Muscle of leg (tissue), 16 donors: ENCODE data around the gene SH3BGR. TPM values are rescaled to one million over a fixed set of nuclear protein-coding genes. Genes with fewer than 3 reads are reported as not detected.
"Not testable (repeated sequence)": the region's sequence is repeated elsewhere in the genome, so short reads cannot be mapped to it uniquely, and the experiment has no call there.

Experiments
- DNase-seq: peaks from one replicate; pipeline ENCODE4 v3.0.0; 2013
- H3K27ac ChIP-seq: one replicate; pipeline ENCODE4 v1.5.1; 2013; ENCODE audit warnings: mild to moderate bottlenecking, low read length, control low read depth
- H3K27me3 ChIP-seq: one replicate; pipeline ENCODE4 v1.6.1; 2013; ENCODE audit warnings: low read length; ENCODE audit not compliant: control insufficient read depth, insufficient read depth
- H3K36me3 ChIP-seq: one replicate; pipeline ENCODE4 v1.6.1; 2013; ENCODE audit warnings: low read length; ENCODE audit not compliant: control insufficient read depth, insufficient read depth
- H3K4me1 ChIP-seq: one replicate; pipeline ENCODE4 v1.6.1; 2013; ENCODE audit warnings: low read length; ENCODE audit not compliant: control insufficient read depth, insufficient read depth
- H3K4me3 ChIP-seq: one replicate; pipeline ENCODE4 v1.5.1; 2013; ENCODE audit warnings: low read length, control low read depth
- H3K9me3 ChIP-seq: replicated peaks from 2 replicates; pipeline ENCODE4 v1.6.1; 2013; ENCODE audit warnings: low read depth, low read length; ENCODE audit not compliant: control insufficient read depth
- WGBS: methylation state at CpG from one replicate; pipeline ENCODE4 v1.1.5; 2013; ENCODE audit warnings: missing lambda C conversion rate; ENCODE audit not compliant: insufficient coverage; 5-methylcytosine and 5-hydroxymethylcytosine counted together
- long read RNA-seq, 11 donors: transcript quantifications; one replicate each; lab custom pipeline, GENCODE V29; 2026
- polyA plus RNA-seq, 8 donors: library from polyadenylated mRNA; unstranded; fragments of 120-200 nt; gene quantifications; one replicate each; pipeline versions ENCODE4 v1.2.1 to v1.2.3, GENCODE V29; 2013; ENCODE audit warnings: inconsistent platforms in 1 of 8, low replicate concordance in 1 of 8; ENCODE audit not compliant: insufficient read length in 8 of 8, insufficient read depth in 1 of 8
- total RNA-seq: library from RNA; stranded (reverse); fragments of 120-200 nt; gene quantifications from one replicate; pipeline ENCODE4 v1.2.4, GENCODE V29; 2013

Gene SH3BGR
- total RNA-seq, result 105 TPM
- polyA plus RNA-seq, result 100 to 1,000 TPM; 121 to 179 (median 160) TPM
- long read RNA-seq, donor 1, transcript SH3BGR-201 (7 exons, 1,251 nt), result major isoform, 21 of 44 reads
- long read RNA-seq, donor 1, partial matches to known transcripts, result 19 of 44 reads
- long read RNA-seq, donor 1, other reads (novel, unspliced or antisense), result 0 of 44 reads
- long read RNA-seq, donor 2, transcript SH3BGR-201 (7 exons, 1,251 nt), result major isoform, 7 of 9 reads
- long read RNA-seq, donor 2, partial matches to known transcripts, result 0 of 9 reads
- long read RNA-seq, donor 2, other reads (novel, unspliced or antisense), result 0 of 9 reads
- long read RNA-seq, donor 3, transcript SH3BGR-208 (6 exons, 865 nt), result minor isoform, 8 of 210 reads
- long read RNA-seq, donor 3, transcript SH3BGR-201 (7 exons, 1,251 nt), result major isoform, 67 of 210 reads
- long read RNA-seq, donor 3, partial matches to known transcripts, result 126 of 210 reads
- long read RNA-seq, donor 3, other reads (novel, unspliced or antisense), result 6 of 210 reads
- long read RNA-seq, donor 4, transcript SH3BGR-201 (7 exons, 1,251 nt), result major isoform, 26 of 74 reads
- long read RNA-seq, donor 4, partial matches to known transcripts, result 47 of 74 reads
- long read RNA-seq, donor 4, other reads (novel, unspliced or antisense), result 0 of 74 reads
- long read RNA-seq, donor 5, transcript SH3BGR-201 (7 exons, 1,251 nt), result major isoform, 61 of 178 reads
- long read RNA-seq, donor 5, partial matches to known transcripts, result 113 of 178 reads
- long read RNA-seq, donor 5, other reads (novel, unspliced or antisense), result 0 of 178 reads
- long read RNA-seq, donor 6, transcript SH3BGR-201 (7 exons, 1,251 nt), result major isoform, 82 of 159 reads
- long read RNA-seq, donor 6, transcript SH3BGR-208 (6 exons, 865 nt), result minor isoform, 11 of 159 reads
- long read RNA-seq, donor 6, partial matches to known transcripts, result 57 of 159 reads
- long read RNA-seq, donor 6, other reads (novel, unspliced or antisense), result 6 of 159 reads
- long read RNA-seq, donor 7, transcript SH3BGR-201 (7 exons, 1,251 nt), result major isoform, 47 of 240 reads
- long read RNA-seq, donor 7, transcript SH3BGR-208 (6 exons, 865 nt), result minor isoform, 6 of 240 reads
- long read RNA-seq, donor 7, partial matches to known transcripts, result 186 of 240 reads
- long read RNA-seq, donor 7, other reads (novel, unspliced or antisense), result 0 of 240 reads
- long read RNA-seq, donor 8, transcript SH3BGR-201 (7 exons, 1,251 nt), result major isoform, 27 of 90 reads
- long read RNA-seq, donor 8, partial matches to known transcripts, result 59 of 90 reads
- long read RNA-seq, donor 8, other reads (novel, unspliced or antisense), result 0 of 90 reads
- long read RNA-seq, donor 9, transcript SH3BGR-208 (6 exons, 865 nt), result minor isoform, 8 of 79 reads
- long read RNA-seq, donor 9, transcript SH3BGR-201 (7 exons, 1,251 nt), result major isoform, 27 of 79 reads
- long read RNA-seq, donor 9, partial matches to known transcripts, result 42 of 79 reads
- long read RNA-seq, donor 9, other reads (novel, unspliced or antisense), result 0 of 79 reads
- long read RNA-seq, donor 10, transcript SH3BGR-201 (7 exons, 1,251 nt), result major isoform, 61 of 286 reads
- long read RNA-seq, donor 10, partial matches to known transcripts, result 222 of 286 reads
- long read RNA-seq, donor 10, other reads (novel, unspliced or antisense), result 0 of 286 reads
- long read RNA-seq, donor 11, transcript SH3BGR-201 (7 exons, 1,251 nt), result major isoform, 24 of 65 reads
- long read RNA-seq, donor 11, partial matches to known transcripts, result 38 of 65 reads
- long read RNA-seq, donor 11, other reads (novel, unspliced or antisense), result 0 of 65 reads

DNA sequence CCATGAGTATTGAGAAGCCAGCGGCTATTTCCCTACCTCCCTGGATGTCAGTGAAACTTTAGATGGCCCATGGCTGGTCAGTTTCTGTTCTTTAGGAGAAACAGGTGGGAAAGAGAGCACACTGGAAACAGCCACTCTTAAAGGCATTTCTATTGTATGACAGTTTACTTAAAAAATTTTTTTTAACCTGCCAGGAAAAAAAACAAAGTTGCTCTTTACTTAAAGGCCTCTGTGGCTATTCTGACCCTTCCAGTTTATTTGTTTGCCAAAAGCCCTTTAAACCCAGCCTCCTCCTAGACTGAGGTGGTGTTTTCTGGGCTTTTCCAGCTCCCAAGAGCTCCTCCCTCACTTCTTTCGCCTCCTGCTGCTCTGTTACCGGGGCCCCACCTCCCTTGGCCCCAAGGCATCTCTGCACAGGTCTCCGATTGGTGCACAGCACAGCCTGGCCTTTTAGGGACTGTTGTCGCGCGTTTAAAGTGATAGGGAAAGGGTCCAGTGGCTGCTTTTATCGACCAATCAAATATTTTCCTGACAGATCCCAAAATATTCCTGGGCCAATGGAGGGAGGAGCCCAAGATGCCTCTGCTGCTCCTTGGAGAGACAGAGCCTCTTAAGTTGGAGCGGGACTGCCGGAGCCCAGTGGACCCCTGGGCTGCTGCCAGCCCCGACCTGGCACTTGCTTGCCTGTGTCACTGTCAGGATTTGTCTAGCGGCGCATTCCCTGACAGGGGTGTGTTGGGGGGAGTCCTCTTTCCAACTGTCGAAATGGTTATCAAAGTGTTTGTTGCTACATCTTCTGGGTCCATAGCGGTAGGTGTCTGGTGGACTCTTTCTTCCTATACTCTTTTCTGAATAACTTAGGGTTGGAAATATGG, at the start of gene SH3BGR:
Gene SH3BGR (plus strand): TSS at position 639 of the 875 bp plus-strand sequence. CDS start 127 bp downstream, at position 766.
- no peaks in the 10 kb centered on the region for H3K27me3 ChIP-seq
- H3K27ac ChIP-seq, result peak within 1 kb of the TSS; percentile 93
- H3K4me1 ChIP-seq, result peaks cover 26% of the 10 kb centered on the region
- H3K36me3 ChIP-seq, result no peaks in the 10 kb centered on the region
- 31% methylated on average over 11 of the region's 15 CpGs for WGBS
- H3K4me3 ChIP-seq, result peak within 1 kb of the TSS; percentile 40
- H3K9me3 ChIP-seq, result peaks cover 3% of the 10 kb centered on the region
- peak; percentile 87 for DNase-seq

DNA sequence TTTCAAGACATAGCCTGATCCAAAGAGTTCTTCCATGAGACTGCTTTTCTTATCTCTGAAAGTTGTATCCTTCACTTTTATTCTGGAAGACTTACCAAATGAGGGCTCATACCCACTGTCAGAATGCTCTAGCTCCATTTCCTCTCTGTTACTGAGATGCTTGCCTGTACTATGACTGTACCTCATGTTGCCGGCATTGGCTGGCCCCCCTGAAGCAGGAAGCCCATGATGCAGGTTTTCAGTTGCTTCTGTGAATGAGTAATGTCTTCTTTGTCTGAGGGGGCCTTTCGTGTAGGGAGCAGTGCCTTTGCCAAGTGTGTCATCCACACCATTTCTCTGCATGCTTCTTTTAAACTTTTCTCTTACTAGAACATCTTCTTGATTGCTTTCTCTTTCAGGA, 45.7 kb upstream of the SH3BGR start:
- H3K9me3 ChIP-seq, result peaks cover 8% of the 10 kb centered on the region
- no CpG with 5 or more reads among the region's 2 CpGs for WGBS
- no peak overlapping the region for H3K4me3 ChIP-seq
- peaks cover 24% of the 10 kb centered on the region for H3K36me3 ChIP-seq
- no peaks in the 10 kb centered on the region for H3K27me3 ChIP-seq
- H3K4me1 ChIP-seq, result no peaks in the 10 kb centered on the region
- no peak overlapping the region for H3K27ac ChIP-seq
- no peak for DNase-seq

DNA sequence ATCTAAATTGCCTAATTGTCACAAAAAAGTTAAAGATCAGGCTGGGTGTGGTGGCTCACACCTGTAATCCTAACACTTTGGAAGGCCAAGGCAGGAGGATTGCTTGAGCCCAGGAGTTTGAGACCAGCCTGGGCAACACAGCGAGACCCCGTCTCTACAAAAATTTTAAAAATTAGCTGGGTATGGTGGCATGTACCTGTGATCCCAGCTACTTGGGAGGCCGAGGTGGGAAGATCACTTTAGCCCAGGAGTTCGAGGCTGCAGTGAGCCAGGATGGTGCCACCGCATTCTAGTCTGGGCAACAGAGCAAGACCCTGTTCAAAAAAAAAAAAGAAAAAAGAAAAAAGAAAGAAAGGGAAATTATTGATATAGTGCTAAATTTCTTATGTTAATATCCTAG, 32.6 kb upstream of the SH3BGR start:
- not testable (repeated sequence) for H3K27me3 ChIP-seq, H3K4me3 ChIP-seq, H3K27ac ChIP-seq, H3K4me1 ChIP-seq, H3K9me3 ChIP-seq, H3K36me3 ChIP-seq, DNase-seq
- 100% methylated on average over 5 of the region's 5 CpGs for WGBS

DNA sequence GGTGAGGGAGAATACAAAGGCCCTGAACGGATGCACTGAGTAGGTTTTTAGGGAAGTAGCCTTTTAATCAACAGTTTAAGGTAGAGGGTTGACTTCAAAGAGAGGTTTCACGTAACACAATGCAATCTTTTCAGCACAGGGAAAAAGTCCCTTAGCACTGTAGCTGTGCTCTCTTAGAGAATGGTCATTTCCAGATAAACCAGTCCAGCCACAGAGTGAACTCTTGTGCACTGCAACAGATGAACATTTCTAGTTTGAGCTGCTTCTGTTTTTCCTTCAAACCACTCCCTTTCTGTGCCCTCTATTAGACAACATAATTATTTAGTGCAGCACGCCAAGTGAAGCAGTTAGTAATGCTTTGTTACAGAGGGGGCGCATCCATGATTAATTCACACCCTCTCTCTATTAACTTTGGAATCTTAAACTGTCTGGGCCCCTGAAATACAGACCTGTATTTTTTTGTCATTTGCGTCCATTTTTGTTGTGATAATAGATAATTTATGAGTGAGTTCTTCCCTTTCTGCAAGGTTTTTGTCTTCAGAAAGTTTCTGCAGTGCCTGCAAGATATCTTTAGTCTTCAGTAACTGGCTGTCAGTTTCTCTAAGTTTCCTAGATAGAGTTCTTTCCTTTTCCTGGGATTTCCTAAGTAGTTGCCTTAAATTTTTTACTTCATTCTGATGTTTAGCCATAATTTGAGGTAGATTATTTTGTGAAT, 29.1 kb upstream of the SH3BGR start:
- no peaks in the 10 kb centered on the region for H3K9me3 ChIP-seq
- WGBS, result 27% methylated on average over 2 of the region's 5 CpGs
- H3K4me3 ChIP-seq, result no peak overlapping the region
- no peaks in the 10 kb centered on the region for H3K36me3 ChIP-seq
- H3K27me3 ChIP-seq, result no peaks in the 10 kb centered on the region
- DNase-seq, result no peak
- H3K27ac ChIP-seq, result no peak overlapping the region
- H3K4me1 ChIP-seq, result no peaks in the 10 kb centered on the region

DNA sequence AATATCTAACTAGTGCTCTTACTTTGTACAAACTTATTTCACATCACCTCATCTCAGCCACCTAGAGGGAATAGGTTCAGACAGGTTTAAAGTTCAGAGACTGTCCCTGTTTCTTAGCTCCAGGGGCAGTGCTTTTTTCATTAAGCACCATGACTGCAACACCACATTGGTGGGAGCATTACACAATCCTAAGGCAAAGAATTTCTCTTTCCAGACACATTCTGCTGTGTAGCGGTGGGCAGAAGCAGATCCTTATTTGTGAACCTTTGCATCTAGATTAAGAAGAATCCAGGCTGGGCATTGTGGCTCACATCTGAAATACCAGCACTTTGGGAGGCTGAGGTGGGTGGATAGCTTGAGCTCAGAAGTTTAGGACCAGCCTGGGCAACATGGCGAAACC, 22.3 kb upstream of the SH3BGR start:
- H3K27me3 ChIP-seq, result no peaks in the 10 kb centered on the region
- WGBS, result 100% methylated on average over 1 of the region's 2 CpGs
- H3K9me3 ChIP-seq, result no peaks in the 10 kb centered on the region
- H3K4me3 ChIP-seq, result no peak overlapping the region
- no peaks in the 10 kb centered on the region for H3K36me3 ChIP-seq
- no peak for DNase-seq
- H3K4me1 ChIP-seq, result no peaks in the 10 kb centered on the region
- no peak overlapping the region for H3K27ac ChIP-seq

DNA sequence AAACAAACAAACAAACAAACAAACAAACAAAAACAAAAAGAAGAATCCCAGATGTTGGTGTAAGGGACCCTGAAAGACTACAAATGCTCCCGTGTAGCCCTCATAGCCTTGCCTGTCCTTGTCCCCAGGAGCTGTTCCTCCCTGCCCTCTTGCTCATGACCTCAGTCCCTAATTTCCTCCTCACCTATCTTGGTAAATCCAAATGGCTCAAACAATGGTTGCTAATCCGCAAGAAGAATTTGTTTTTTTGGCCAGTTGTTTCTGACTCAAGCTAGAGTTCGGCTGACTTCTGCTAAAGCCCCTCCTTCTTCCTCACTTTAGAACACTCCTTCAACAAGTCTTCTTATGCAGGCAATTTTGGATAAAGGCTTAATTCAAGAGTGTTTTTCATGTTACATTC, 21.8 kb upstream of the SH3BGR start:
- Histone ChIP-seq H3K27me3 (no peaks in the 10 kb centered on the region), H3K4me1 (no peaks in the 10 kb centered on the region), H3K9me3 (no peaks in the 10 kb centered on the region), H3K27ac (no peak overlapping the region), H3K4me3 (no peak overlapping the region), H3K36me3 (no peaks in the 10 kb centered on the region)
- 80% methylated on average over 1 of the region's 3 CpGs for WGBS
- no peak for DNase-seq

DNA sequence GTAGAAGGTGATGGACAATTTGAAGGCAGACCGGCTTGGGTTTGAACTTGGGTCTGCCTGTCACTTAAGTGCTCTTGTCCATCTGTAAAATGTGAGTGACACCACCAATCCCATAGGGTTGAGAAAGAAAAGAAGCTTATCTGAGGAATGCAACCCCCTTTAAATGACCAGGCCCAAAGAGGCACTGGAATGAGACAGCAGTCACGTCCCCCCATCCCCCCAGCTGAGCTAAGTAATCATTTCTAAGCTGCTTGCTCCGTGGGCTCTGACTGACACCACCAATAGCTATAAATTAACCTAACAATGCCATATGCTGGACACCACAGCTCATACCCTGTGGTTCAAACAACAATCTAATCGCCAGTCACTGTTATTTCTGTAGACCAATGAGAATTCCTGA, 21.3 kb upstream of the SH3BGR start:
- WGBS, result 38% methylated on average over 3 of the region's 4 CpGs

DNA sequence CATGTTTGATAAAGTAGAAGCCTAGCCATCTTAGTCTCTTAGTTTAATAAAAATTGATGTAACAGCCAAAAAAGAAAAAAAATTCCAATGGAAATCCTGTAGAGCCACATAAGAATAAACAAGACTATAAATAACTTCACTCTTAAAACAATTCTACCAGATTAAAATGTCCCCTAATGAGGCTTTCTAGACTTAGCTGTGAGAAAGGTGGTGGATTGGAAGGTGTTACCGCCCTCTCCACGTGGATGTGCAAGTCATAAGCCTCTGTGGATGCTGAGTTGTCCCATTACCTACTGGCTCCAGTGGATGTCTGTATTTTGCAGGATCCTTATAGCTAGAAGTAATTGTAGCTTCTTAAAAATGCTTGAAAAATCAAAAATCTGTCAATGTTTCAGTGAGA, 20.8 kb upstream of the SH3BGR start:
- H3K36me3 ChIP-seq, result no peaks in the 10 kb centered on the region
- no peak overlapping the region for H3K27ac ChIP-seq
- no peaks in the 10 kb centered on the region for H3K4me1 ChIP-seq
- DNase-seq, result no peak
- H3K4me3 ChIP-seq, result no peak overlapping the region
- no peaks in the 10 kb centered on the region for H3K9me3 ChIP-seq
- no peaks in the 10 kb centered on the region for H3K27me3 ChIP-seq
- no CpG with 5 or more reads among the region's 2 CpGs for WGBS

More for the DNA sequence above, 21.3 kb upstream of the SH3BGR start:
- no peaks in the 10 kb centered on the region for H3K9me3 ChIP-seq
- no peak overlapping the region for H3K4me3 ChIP-seq
- H3K27me3 ChIP-seq, result no peaks in the 10 kb centered on the region
- DNase-seq, result no peak
- H3K4me1 ChIP-seq, result no peaks in the 10 kb centered on the region
- H3K36me3 ChIP-seq, result no peaks in the 10 kb centered on the region
- H3K27ac ChIP-seq, result no peak overlapping the region
